SKM-1 (cell line): ENCODE results near the gene FSD1.
A peak's percentile ranks its signal among the peaks of the same experiment; 100 is the strongest.
"Not testable (repeated sequence)": the region's sequence is repeated elsewhere in the genome, so short reads cannot be mapped to it uniquely, and the experiment has no call there.

Experiments used
- DNase-seq: peaks from one replicate; lab custom pipeline; 2025; ENCODE audit not compliant: unreplicated experiment; lab: John Stamatoyannopoulos, UW

Gene FSD1

DNA sequence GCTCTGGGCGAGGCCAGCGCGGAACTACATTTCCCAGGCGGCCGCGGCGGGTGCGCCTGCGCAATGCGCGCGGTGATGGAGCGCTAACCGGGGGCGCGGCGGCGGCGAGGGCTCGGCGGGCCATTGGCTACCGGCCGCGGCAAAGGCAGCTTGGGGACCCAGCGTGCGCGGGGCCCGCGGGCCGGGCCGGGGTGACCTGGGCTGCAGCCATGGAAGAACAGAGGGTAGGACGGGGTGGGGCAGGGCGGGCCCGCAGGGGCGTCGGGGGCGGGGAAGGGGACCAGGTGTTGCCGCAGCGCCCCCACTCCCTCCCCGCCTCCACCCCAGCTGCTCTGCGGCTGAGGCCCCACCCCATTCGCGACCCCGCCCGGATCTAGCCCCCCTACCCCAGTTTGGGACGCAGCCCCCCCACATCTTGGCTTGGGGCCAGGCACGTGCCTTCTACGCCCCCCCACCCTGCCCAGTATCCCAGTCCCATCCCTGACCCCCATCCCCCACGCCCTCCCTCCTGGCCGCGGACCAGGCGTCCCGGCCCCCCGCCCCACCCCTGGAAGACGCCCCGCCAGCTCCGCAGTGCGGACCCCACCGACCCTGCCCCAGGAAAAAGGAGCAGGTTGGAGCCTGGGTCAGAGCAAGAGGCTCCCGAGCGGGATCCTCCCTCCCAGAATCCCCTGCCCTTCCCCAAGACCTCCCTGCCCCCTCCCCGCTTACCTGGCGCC lies at the start of gene FSD1:
Gene FSD1, plus strand, starts transcription at position 61 of the 719 bp plus-strand sequence. Its CDS starts 149 bp downstream, at position 210.
- DNase-seq = no peak

DNA sequence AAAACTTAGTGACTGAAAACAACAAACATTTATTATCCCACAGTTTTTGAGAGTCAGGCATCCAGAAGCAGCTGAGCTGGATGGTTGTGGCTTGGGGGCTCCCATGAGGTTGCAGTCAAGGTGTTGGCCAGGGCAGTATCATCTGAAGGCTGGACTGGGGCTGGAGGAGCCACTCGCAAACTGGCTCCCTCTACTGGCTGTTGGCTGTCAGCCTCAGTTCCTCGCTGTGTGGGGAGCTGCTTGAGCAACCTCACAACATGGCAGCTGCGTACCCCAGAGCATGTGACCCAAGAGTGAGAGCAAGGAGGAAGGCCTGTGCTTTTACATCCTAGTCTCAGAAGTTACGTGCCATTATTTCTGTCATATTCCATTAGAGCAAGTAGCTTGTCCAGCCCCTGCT lies 47.8 kb upstream of the FSD1 start:
- DNase-seq = no peak

DNA sequence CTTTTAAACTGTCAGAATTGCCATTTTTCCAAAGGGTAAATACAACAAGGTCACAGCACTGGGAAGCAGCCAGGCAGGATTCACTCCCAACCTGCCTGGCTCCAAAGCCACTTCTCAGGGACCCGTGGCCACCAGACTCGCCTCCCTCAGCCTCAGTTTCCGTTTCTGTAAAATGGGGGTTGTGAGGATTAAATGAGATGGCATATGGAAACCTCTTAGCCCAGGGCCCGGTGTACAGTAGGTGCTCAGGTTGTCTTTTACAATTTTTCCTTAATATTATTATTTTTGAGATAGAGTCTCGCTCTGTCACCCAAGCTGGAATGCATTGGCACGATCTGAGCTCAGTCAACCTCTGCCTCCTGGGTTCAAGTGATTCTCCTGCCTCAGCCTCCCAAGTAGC lies 47.4 kb upstream of the FSD1 start:
- no peak for DNase-seq

DNA sequence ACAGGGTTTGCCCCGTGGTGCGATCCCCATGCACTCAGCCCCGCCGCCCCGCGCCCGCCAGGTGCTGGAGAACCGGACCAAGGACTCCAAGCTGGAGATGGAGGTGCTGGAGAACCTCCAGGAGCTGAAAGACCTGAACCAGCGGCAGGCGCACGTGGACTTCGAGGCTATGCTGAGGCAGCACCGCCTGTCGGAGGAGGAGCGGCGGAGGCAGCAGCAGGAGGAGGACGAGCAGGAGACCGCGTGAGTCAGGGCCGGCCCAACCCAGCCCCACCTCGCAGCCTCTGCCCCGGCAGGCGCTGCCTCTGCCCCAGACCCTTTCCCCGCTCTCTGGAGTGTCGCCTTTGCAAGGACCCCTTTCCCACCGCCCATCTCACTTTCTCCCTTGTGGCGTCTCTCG lies 46.2 kb upstream of the FSD1 start:
- no peak for DNase-seq

DNA sequence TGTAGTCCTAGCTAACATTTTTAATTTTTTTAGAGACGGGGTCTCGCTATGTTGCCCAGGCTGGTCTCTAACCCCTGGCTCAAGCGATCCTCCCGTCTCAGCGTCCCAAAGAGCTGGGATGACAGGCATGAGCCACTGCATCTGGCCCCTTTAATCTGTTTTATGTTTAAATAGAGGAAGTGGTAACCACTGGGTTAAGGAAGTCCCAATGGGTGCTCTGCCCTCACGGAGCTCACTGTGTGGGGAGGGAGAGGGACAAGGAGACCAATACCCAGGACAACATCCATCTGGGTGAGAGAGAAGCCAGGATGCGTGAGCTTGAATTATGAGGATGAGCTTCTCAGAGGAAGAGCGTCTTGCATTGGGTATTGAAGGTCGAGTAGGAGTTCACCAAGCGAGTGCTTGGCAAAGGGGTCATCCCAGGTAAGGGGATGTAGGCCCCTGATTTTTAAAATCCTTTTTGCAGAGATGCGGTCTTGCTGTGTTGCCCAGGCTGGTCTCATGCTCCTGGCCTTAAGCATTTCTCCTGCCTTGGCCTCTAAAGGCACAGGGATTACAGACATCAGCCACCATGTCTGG lies 43.7 kb upstream of the FSD1 start:
- no peak for DNase-seq

DNA sequence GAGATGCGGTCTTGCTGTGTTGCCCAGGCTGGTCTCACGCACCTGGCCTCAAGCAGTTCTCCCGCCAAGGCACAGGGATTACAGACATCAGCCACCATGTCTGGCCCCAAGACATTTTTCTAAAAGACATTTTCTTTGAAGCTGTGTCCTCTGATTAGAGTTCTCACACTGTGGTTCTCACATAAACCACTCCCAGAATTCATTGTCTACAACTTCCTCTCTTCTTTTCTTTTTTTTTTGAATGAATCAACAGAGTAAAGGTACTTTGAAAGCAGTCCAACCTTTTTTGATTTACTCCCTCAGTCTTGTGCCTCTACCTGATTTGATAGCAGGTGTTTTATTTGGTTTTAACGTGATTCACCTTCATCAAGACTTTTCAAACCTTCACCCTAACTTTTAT lies 39.6 kb upstream of the FSD1 start:
- DNase-seq = no peak

DNA sequence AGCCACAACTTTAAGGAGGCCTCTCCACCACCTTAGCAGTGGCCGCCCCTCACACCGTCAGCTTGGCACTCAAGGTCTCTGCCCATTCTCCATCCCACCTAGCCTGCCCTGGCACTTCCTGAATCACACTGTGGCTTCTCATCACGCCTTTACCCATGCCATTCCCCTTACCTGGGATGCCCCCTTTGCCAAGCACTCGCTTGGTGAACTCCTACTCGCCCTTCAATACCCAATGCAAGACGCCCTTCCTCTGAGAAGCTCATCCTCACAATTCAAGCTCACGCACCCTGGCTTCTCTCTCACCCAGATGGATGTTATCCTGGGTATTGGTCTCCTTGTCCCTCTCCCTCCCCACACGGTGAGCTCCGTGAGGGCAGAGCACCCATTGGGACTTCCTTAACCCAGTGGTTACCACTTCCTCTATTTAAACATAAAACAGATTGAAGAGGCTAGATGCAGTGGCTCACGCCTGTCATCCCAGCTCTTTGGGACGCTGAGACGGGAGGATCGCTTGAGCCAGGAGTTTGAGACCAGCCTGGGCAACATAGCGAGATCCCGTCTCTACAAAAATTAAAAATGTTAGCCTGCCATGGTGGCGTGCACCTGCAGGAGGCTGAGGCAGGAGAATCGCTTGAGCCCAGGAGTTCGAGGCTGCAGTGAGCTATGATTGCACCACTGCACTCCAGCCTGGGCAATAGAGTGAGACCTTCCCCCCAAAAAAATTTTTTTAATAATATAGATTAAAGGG lies 38.0 kb upstream of the FSD1 start:
- DNase-seq = no peak

DNA sequence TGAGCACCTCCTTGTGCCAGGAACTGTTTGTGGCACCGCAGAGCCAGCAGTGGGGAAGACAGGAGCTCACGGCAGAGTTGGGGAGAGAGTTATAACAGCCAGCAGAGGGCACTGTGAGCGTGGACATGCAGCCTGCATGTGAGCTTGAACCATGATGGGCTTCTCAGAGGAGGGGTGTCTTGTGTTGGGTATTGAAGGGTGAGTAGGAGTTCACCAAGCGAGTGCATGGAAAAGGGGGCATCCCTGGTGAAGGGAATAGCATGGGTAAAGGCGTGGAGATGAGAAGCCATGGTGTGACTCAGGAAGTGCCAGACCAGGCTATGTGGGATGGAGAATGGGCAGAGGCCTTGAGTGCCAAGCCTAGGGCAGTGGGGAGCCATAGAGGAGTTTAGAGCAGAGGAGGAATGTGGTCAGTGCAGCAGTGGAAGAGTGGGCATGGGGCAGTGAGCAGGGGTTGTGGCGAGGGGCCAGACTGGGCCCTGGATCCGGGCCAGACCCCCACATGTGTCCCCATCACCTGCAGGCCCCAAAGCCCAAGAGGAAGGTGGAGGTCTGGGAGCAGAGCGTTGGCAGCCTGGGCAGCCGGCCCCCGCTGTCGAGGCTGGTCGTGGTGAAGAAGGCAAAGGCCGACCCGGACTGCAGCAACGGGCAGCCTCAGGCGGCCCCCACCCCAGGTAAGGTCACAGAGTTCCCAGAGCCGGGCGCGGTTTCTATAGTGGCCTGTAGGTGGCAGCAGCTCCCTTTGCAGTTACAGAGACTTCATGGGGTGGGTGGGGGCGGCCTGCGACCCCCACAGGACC lies 37.1 kb upstream of the FSD1 start:
- peak; percentile 15 for DNase-seq

DNA sequence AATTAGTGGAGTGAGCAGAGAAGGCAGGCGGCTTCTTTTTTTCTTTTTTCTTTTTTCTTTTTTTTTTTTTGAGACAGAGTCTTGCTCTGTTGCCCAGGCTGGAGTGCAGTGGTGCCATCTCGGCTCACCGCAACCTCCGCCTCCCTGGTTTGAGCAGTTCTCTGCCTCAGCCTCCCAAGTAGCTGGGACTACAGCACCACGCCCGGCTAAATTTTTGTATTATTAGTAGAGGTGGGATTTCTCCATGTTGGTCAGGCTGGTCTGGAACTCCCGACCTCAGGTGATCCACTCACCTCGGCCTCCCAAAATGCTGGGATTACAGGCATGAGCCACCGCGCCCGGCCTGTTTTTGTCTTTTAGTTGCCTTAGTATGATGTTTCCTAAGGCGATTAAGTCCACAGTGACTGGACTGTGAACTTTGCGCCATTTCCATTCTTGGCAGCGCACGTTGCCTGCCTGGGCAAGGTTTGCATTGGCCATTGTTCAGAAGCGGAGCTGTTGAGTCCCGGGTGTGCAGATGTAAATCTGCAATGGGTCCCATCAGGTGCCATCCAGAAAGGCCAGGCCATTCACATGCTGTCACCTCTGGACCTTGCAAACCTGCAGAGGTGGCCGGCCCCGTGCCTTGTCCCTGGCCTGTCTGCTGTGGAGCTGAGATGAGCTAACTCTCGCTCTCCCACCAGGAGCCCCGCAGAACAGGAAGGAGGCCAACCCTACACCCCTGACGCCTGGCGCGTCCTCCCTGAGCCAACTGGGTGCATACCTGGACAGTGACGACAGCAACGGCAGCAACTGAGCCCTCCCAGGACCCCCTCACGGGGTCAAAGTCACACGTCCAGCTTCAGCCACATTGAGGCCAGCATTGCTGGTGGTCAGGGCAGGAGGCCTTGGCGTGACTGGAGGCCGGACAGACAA lies 36.2 kb upstream of the FSD1 start:
- DNase-seq = no peak

DNA sequence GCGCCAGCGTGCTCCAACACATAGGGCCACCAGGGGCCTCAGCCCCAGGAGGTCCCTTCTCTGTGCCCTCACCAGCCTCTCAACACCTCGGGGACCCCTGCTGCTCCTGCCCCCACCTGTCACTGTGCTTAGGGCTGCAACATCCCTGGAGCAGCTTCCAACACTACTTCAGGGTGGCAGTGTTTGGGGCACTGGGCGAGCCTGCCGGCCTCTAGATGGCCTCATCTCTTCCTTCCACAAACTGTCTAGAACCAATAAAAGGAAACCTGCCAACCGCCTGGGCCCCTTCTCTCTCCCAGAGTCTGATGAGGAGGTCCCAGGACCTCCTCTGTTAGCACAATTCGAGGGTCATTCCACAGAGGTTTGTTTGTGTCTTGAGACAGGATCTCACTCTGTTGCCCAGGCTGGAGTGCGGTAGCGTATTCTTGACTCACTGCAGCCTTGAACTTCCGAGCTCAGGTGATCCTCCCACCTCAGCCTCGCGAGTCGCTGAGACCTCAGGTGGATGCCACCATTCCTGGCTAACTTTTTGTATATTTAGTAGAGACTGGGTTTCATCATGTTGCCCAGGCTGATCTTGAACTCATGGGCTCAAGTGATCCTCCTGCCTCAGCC lies 35.5 kb upstream of the FSD1 start:
- DNase-seq = no peak

DNA sequence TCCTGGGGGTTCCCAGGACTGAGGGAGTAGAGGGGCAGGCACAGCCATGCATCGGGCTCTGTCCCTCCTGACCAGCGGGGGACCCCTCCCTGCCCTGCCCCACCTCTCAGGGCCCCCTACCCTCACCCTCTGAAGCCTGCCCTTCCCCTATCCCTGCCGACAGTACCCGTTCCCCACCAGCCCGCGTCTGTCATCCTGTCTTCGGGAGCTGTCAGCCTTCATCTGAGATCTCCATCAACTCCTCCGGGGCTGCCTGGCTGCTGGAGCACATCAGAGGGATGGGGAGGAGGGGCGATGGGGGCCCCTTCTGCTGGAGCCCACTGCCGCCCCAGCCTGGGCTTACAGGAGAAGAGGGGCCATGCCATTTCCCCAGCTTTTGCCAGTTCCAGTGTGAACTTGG lies 31.5 kb upstream of the FSD1 start:
- DNase-seq = no peak

DNA sequence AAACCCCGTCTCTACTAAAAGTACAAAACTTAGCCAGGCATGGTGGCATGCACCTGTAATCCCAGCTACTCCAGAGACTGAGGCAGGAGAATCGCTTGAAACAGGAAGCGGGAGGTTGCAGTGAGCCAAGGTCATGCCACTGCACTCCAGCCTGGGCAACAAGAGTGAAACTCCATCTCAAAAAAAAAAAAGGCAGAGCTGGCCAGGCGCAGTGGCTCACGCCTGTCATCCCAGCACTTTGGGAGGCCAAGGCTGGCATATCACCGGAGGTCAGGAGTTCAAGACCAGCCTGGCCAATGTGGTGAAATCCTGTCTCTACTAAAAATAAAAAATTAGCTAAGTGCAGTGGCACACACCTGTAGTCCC lies 30.1 kb upstream of the FSD1 start:
- not testable (repeated sequence) for DNase-seq

DNA sequence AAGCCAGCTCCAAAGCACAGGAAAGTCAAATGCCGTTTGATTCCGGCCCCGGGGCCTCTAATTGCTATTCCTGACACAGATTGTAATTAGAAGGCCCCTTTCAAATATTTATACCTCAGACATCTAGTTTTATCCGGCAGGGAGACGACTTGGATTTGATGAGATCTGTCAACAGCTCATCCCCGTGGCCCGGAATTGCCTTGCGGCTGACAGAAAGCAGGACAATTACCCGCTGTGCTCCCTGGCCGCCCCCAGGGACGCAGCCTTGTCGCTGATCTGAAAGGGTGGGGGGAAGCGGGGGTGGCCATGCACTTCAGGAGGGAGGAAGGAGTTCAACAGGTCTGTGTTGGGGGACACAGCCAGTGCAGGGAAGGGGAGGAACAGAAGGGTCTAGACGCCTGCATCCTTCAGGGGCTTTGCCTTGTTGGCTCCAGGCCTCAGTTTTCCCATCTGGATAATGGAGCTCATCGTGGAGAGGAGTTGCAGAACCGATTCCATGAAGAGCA lies 27.2 kb upstream of the FSD1 start:
- no peak for DNase-seq

DNA sequence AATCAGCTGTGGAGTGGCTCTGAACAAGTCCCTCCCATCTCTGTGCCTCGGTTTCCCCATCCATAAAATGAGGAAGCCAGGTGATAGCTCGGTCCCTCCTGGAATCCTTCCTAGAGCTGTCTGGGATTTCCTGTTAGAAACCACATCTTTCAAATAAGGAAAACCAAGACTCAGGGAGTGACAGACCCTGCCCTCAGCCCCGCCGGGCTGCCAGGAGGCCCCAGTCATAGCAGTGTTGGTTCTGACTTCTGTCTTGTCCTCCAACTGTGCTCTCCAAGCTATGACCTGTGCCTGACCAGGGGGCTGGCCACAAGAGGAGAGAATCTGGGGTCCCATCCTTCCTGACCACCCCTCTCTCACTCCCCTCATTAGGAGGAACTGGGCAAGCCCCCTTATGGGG lies 26.4 kb upstream of the FSD1 start:
- no peak for DNase-seq

DNA sequence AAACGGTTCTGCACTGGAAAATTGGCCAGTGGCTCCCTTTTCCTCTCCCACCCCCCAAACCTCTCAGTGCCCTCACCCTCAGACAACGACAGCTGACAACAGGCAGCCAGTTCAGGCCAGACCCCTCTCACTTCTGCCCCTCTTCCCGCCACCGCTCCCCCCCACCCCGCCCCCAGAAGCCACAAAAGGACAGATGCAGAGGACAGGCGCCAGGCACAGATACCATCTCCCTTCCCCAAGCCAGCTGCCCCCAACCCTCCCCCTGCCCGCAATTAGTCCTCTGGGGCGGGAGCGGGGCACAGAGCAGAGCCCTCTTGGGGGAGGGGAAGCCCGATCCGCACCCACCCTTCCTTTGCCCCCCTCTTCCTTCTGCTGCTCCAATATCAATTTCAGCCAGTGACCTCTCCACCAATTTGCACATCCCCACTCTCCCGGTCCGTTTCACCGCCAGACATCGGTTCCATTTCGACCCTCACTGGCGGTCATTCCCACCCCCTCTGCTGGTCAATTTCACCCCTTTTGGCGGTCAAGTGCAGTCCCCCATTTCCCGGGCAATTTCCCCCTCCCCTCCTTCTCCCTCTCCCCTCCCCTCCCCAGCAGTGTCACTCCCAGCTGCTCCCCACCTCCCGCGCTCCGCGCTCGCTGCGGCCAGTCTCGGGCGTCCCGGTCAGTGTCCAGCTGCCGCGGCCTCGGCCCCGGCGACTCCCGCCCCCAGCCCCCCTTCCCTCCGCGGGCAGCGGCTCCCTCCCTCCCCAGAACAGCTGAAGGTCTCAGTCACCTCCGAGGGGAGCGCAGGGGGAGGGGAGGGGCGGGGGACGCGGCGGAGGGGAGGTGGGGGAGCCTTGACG lies 25.8 kb upstream of the FSD1 start, which contains the start of gene SHD:
Gene SHD, plus strand, starts transcription at position 848 of the 848 bp plus-strand sequence. CDS start 798 bp downstream, outside the sequence.
- DNase-seq = no peak

DNA sequence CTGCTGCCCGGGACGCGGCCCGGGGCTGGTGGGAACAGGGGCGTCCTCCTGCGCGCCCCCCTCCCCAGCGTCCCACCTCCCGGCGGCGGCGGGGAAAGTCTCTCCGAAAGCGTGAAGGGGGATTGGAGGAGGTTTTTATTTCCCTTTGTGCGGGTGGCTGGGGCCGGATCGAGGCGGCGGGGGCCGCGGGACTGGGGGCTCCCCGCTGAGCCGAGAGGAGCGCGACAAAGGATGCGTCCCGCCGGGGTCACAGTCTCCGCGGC lies 25.2 kb upstream of the FSD1 start:
- DNase-seq = no peak

DNA sequence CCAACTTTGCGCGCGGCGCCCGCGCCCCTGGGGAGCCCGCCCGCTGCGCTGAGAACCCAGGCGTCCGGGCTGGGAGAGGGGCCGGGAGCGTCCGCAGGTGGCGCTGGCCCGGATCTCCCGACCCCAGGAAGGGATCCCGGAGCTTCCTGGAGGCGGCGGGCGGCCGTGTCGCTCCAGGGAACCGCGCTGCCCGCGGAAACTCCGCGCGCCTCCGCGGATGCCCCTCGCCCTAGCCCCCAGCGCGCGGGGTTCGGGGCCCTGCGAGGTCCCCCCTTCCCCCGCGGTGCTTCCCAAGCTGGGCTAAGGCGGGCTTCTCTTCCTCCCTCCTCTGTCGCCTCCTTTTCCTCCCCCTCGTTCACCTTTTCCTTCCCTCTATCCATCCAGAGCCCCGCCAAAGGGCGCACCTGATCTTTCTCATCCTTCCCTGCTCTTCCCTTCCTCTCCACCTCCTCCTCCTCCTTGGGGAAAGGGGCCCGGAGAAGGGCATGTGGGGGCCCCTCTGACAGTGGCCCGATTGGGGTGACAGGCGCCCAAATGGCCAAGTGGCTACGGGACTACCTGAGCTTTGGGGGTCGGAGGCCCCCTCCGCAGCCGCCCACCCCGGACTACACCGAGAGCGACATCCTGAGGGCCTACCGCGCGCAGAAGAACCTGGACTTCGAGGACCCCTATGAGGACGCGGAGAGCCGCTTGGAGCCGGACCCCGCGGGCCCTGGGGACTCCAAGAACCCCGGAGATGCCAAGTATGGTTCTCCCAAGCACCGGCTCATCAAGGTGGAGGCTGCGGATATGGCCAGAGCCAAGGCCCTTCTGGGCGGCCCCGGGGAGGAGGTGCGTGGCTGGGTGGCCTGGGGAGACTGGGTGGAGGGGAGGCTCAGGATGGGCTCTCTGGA lies 24.6 kb upstream of the FSD1 start:
- DNase-seq = no peak
